Measurements from ENCODE around the gene THSD7B.

DNA sequence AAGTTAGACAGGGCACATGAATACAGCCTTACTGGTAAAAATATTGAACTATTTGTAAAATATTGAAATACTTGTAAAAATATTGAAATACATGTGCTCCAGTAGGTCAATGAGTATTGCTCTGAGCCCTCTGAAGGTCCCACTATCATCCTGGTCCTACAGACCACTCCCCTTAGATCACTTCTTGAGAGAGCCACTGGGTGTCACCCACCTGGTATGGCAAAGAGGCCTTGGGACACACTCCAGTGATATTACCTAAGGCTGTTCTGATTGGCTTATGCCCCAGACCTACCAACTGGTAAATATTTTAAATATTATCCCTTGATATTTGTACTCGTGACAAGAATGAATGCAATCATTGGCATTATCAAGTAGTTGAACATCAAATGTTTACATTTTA lies 5.0 kb downstream of the THSD7B start:
- TF ChIP-seq, protein P1, sequence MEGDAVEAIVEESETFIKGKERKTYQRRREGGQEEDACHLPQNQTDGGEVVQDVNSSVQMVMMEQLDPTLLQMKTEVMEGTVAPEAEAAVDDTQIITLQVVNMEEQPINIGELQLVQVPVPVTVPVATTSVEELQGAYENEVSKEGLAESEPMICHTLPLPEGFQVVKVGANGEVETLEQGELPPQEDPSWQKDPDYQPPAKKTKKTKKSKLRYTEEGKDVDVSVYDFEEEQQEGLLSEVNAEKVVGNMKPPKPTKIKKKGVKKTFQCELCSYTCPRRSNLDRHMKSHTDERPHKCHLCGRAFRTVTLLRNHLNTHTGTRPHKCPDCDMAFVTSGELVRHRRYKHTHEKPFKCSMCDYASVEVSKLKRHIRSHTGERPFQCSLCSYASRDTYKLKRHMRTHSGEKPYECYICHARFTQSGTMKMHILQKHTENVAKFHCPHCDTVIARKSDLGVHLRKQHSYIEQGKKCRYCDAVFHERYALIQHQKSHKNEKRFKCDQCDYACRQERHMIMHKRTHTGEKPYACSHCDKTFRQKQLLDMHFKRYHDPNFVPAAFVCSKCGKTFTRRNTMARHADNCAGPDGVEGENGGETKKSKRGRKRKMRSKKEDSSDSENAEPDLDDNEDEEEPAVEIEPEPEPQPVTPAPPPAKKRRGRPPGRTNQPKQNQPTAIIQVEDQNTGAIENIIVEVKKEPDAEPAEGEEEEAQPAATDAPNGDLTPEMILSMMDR (IDR thresholded peaks at IDR 0.05), result no peak
- no peak for TF ChIP-seq POLR2A (IDR thresholded peaks at IDR 0.05)
- no peak for TF ChIP-seq POLR2AphosphoS5 (IDR thresholded peaks at IDR 0.05)
